Stimulated activated CD4-positive, alpha-beta T cell treated with anti-CD3 and anti-CD28 coated beads, Interleukin-2, amount 100 ng/mL, for 24 hours (primary cell): ENCODE data around the gene SLC23A2.
"Not testable (repeated sequence)": the region's sequence is repeated elsewhere in the genome, so short reads cannot be mapped to it uniquely, and the experiment has no call there.

ENCODE experiments used
- DNase-seq, 2 donors: peaks; one replicate each; pipeline ENCODE4 v3.0.0-alpha.2; 2020

SLC23A2 gene

DNA sequence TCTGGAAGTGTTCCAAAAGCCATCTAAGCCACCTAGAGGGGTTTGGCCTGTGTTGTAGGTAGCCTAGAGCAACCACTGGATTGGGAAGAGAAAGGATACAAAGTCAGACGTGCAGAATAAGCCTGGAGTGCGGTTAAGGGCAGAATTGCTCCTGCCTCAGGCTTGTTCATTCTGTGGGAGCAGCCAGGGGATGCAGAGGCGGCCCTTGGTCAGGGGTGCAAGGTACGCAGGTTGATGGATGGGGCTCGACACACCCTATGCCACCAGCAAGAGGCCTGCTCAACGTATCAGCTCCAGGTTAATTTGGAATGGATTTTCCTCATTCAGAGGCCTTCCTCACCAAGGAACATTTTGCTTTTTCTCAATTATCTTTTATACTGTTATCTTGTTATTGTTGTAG is 129.8 kb downstream of the SLC23A2 start:
- DNase-seq, result no peak

- DNase-seq, result no peak
These were observed 130.4 kb downstream of the SLC23A2 start for GRCh38 chr20:4870906-4871305.

GRCh38 chr20:4869290-4870193 is 131.8 kb downstream of the SLC23A2 start:
- no peak for DNase-seq

GRCh38 chr20:4867051-4867450 is 134.3 kb downstream of the SLC23A2 start:
- DNase-seq, result no peak

DNA sequence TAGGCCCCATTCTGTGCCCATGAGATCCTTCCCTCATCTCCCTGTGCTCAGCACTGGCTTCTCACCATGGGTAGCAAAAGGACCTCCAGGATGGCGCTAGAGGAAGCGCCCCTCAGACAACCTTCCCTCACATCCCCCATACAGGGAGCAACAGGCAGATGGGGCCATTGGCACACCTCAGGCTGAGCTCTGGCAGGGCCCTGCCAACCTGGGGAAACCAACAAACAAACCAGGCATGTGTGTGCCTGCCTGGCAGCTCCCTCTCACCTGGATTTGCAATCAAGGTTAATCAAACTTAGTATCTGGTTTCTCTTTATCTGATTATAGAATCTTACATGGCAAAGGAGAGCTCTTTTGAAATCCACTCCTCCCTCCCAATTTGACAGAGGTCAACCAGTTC is 134.9 kb downstream of the SLC23A2 start:
- no peak for DNase-seq

GRCh38 chr20:4864311-4864752 is 137.0 kb downstream of the SLC23A2 start:
- no peak for DNase-seq

GRCh38 chr20:4862661-4863060 is 138.6 kb downstream of the SLC23A2 start:
- no peak for DNase-seq

- DNase-seq, result no peak
These were observed 139.3 kb downstream of the SLC23A2 start for GRCh38 chr20:4861961-4862360.

DNA sequence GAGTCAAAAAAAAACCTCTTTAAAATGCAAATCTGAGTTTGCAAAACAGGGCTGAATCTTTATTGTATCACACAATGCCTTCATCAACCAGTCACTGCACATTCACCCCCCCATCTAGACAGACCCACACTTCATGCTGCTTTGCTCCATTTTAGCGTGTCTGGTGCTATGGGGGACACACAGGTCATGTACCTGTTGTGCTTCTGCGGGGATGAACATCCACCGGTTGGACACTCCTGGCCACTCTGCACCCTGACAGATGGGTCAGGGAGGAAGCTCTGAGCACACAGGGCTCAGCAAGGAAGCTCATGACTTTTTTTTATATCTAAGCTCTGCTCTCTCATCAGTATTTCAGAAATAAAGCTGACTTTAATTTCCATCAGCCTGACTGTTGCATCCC is 143.3 kb downstream of the SLC23A2 start:
- DNase-seq, result no peak

GRCh38 chr20:4856022-4856755 is 145.1 kb downstream of the SLC23A2 start:
- DNase-seq, result no peak

GRCh38 chr20:4855555-4855954 is 145.8 kb downstream of the SLC23A2 start:
- no peak for DNase-seq

DNA sequence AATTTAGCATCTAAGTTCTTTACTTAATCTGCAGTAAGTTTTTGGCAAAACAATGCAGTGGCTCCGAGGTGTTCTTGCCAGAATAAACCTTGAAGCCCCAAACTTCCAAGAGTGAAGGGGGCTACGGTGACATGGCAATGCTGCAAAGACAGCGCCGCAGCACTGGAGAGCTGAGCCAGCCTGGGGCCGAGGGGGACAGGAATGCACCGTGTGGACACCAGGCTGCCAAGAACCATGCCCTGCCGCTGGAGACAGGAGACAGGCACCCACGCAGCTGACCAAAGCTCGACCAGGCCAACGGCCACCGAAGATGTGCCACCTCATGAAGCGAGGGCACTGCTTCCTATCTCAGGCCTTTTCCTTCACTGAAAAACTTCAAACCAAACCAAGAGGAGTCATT is 146.2 kb downstream of the SLC23A2 start:
- no peak for DNase-seq

GRCh38 chr20:4854561-4854901 is 146.8 kb downstream of the SLC23A2 start:
- DNase-seq, result no peak

DNA sequence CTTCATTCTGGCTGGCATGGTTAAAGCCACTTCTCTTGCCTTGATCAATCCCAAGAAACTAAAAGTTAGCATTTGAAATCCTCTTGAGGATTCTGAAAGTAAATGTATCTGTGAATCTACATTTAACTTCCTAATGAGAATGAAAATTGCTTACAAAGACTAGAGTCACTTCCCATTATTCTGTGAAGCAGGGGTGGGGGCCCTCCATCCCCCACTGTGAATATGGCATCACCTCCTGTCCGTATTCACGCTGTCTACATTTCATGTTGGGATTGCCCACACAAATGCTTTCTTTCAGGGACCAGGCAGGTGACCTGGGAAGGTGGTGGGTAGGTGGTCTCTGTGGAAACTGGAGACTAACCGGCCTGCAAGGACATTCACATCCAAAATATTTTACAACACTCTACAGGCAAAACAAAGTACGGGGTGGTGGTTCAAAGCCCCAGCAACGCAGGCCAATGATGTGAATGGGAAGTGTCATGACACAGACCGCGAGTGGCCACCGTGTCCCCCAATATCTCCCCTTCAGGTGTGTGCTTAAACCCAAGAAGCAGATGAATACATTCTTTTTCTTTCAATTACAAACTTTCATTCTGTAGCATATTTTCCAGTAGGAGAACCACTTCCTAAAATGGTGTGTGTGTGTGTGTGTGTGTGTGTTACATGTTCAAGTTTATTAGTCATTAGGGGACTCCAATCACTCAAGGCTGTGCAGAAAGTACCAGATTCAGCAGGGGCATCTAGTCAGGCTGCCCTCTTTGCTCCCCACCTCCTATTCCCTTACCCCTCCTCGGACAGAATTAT is 147.4 kb downstream of the SLC23A2 start:
- DNase-seq, result no peak

DNA sequence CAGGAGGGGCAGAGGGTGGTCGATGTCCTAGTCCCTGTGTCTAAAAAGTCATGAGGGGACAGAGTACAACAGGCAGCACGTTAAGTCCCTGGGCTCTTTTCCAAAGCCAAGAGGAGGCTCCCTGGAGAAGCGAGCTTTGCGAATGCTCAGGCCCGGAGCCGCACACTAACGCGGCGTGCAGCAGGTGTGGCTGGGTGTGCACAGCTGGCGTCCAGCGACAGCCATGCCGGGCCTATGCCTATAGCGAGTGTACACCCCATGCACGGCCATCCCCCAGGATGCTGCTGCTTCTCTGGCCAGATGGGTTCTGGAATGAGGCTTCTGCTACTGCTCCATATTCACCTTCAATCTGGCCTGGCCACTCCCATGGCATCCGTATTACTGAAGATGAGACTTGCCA is 148.3 kb downstream of the SLC23A2 start:
- no peak for DNase-seq

- no peak for DNase-seq
These were observed 150.3 kb downstream of the SLC23A2 start for GRCh38 chr20:4850960-4851359.

DNA sequence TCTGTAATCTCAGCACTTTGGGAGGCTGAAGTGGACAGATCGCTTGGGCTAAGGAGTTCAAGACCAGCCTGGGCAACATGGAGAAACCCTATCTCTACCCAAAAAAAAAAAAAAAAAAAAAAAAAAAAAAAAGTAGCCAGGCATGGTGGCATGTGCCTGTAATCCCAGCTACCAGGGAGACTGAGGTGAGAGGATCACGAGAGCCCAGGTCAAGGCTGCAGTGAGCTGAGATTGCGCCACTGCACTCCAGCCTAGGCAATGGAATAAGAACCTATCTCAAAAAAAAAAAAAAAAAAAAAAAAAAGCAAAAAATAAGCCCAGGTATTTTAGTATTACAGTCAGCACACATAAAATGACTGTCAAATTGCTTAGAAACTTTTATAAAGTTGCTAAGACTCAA is 152.5 kb downstream of the SLC23A2 start:
- DNase-seq, result not testable (repeated sequence)

DNA sequence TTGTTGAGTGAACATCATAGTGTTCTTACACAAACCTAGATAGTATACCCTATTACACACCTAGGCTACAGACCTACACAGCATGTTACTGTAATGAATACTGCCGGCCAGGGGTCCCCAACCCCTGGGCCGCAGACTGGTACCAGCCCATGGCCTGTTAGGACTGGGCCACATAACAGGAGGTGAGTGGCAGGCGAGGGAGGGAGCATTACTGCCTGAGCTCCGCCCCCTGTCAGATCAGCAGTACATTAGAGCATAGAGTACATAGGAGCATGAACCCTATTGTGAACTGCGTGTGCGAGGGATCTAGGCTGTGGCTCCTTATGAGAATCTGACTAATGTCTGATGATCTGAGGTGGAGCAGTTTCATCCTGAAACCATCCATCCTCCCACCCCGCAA is 153.3 kb downstream of the SLC23A2 start:
- no peak for DNase-seq

DNA sequence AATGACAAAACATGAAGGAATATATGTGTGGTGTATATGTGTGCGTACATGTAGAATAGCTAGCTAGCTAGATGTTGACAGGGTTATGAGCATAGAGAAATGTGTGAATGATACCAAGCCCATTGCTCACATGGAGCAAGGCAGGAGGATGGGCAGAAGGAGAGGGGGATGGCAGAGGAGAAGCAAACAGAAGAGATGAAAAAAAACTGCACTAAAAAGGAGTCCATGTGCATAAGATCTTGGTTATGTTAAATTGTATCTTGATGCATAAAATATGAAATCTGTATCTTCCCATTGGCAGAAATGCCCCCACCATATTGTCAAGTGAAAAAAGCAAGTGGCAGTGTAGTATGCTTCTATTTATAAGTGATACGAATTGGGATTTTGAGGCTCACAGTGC is 154.5 kb downstream of the SLC23A2 start:
- DNase-seq, result no peak

GRCh38 chr20:4844751-4845465 is 156.4 kb downstream of the SLC23A2 start:
- DNase-seq, result no peak

DNA sequence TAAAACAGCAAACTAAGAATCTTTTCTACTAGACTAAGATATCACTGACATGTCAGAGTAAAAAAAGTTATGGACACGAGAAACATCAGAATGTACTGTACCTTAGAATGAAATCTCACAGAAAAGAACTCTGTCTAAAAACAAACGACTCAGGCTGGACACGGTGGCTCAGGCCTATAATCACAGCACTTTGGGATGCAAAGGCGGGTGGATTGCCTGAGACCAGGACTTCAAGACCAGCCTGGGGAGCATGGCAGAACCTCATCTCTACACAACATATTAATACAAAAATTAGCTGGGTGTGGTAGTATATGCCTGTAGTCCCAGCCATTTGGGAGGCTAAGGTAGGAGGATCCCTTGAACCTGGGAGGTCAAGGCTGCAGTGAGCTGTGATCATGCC is 157.0 kb downstream of the SLC23A2 start:
- DNase-seq, result no peak

DNA sequence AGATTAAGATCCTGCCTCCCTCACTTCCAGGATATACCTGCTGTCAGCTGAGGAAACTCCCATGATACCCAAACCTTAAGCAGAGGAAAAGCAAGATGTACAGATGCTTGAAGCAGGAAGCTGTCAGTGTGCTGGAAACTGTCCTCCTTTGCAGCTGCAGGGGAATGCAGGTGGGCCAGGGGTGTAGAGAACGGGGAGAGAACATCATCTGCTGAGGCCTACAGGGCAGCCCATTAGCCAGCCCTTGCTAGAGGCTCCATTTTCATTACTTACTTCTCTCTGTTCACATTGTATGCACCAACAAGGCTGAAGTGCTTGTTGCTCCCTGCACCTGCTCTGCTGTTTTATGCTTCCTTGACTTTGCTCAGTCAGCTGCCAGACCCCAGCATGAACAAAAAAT is 160.5 kb downstream of the SLC23A2 start:
- DNase-seq, result no peak

- DNase-seq, result no peak
These were observed 162.8 kb downstream of the SLC23A2 start for GRCh38 chr20:4838526-4838925.
